Hypothalamus (tissue), 51 donors: ENCODE results near the gene MINDY3.
"Not testable (repeated sequence)": the region's sequence is repeated elsewhere in the genome, so short reads cannot be mapped to it uniquely, and the experiment has no call there.

ENCODE experiments used
- DNase-seq, 51 donors: peaks; one replicate each; lab custom pipeline; 2025; lab: John Stamatoyannopoulos, UW

MINDY3 gene

GRCh38 chr10:15782851-15783250, 77.5 kb downstream of the MINDY3 start:
- DNase-seq: no peak

GRCh38 chr10:15781381-15781960, 78.8 kb downstream of the MINDY3 start:
- no peak for DNase-seq

- peak in 6 of 51 donors; percentile 0 to 5 (median 2) for DNase-seq
Measured at GRCh38 chr10:15780353-15781135, 79.8 kb downstream of the MINDY3 start.

GRCh38 chr10:15775513-15775912, 84.8 kb downstream of the MINDY3 start:
- DNase-seq: no peak

GRCh38 chr10:15774534-15774933, 85.8 kb downstream of the MINDY3 start:
- not testable (repeated sequence) for DNase-seq

DNA sequence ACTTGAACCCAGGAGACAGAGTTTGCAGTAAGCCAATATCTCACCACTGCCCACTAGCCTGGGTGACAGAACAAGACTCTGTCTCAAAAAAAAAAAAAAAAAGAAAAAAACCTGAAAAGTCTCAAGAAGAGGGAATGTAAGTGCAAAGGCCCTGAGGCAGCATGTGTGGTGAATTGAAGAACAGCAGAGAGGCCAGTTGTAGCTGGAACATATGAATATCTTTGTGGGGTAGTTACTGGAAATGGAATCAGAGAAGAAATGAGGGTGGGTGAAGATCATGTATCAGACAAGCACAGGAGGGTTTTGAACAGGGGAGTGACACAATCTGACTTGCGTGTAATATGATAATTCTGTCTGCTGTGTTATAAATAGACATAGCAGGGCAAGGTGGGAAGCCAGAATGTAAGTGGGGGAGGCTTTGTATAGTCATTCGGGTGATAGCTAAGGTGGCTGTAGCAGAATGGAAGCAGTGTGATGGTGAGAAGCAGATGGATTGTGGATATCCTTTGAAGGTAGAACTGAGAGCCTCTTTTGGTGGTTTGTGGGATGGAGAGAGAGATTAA, 95.3 kb downstream of the MINDY3 start:
- DNase-seq: no peak

DNA sequence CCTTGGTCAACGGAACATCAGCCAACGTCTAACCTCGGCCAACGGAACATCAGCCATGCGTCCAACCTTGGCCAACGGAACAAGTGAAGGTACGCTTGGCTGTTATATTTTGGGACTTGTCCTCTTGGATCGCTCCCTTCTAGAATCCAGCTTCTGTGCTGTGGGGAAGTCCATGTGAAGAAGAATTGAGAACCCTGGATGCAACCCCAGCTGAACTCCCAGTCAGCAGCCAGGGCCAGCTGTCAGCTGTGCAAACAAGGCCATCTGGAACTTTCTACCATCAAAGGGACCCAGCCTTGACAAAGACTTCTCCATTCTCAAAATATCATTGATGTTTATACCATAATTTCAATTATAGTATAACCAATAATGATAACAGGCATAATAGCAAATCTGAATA, 97.3 kb downstream of the MINDY3 start:
- DNase-seq: no peak

DNA sequence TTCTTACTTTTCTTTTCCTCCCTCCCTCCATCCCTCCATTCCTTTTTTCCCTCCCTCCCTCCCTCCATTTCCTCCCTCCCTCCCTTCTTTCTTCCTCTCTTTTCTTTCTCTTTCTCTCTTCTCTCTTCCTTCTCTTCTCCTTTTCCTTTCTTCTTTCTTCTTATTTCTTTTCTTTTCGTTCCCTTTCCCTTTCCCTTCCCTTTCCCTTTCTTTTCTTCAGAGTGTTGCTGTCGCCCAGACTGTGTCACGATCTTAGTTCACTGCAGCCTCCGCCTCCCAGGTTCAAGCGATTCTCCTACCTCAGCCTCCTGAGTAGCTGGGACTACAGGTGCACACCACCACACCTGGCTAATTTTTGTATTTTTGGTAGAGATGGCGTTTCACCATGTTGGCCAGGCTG, 98.1 kb downstream of the MINDY3 start:
- not testable (repeated sequence) for DNase-seq

DNA sequence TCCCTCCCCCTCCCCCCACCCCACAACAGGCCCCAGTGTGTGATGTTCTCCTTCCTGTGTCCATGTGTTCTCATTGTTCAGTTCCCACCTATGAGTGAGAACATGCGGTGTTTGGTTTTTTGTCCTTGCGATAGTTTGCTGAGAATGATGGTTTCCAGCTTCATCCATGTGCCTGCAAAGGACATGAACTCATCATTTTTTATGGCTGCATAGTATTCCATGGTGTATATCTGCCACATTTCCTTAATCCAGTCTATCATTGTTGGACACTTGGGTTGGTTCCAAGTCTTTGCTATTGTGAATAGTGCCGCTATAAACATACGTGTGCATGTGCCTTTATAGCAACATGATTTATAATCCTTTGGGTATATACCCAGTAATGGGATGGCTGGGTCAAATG, 99.1 kb downstream of the MINDY3 start:
- not testable (repeated sequence) for DNase-seq

GRCh38 chr10:15760681-15761080, 99.6 kb downstream of the MINDY3 start:
- no peak for DNase-seq

DNA sequence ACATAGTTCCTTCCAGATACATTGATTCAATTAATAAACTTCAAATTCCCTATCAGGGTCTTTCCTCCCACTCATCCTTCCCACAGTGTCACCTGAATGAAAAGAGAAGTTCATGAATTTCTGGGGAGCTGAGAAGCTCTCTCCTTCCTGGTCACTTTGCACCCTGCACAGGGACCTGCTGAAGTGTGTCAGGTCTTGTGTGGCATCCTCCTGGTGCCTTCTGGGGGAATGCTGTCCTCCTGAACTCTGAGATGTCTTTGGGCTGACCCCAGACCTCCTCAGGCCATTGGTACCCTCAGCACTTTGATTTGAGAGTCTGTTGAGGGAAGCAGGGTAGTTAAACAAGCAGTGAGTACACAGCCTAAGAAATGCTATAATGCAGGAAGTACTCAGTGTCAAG, 101.0 kb downstream of the MINDY3 start:
- DNase-seq: no peak

GRCh38 chr10:15758618-15759017, 101.7 kb downstream of the MINDY3 start:
- DNase-seq: no peak

- peak in 1 of 51 donors; percentile 28 for DNase-seq
Measured at GRCh38 chr10:15754937-15755336, 105.4 kb downstream of the MINDY3 start.

- no peak for DNase-seq
Measured at GRCh38 chr10:15751046-15751445, 109.3 kb downstream of the MINDY3 start.

DNA sequence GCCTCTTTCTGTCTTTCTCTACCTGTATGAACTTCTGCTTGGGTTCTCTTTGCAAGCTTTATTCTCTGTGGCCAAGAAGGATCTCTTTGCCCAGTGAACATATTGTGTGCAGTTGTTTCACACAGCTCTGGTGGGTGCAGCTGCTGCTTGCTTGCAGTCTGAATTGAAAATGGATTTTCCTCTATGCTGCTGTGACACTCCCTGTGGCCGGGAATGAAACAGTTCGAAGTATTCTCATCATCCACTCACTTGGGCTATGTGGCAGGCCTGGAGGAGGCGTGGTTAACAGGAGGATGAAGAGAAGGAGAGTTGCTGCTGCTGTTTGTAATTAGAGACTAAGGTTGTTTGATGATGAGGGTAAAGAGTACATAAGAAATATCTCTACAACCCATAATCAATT, 112.2 kb downstream of the MINDY3 start:
- no peak for DNase-seq

DNA sequence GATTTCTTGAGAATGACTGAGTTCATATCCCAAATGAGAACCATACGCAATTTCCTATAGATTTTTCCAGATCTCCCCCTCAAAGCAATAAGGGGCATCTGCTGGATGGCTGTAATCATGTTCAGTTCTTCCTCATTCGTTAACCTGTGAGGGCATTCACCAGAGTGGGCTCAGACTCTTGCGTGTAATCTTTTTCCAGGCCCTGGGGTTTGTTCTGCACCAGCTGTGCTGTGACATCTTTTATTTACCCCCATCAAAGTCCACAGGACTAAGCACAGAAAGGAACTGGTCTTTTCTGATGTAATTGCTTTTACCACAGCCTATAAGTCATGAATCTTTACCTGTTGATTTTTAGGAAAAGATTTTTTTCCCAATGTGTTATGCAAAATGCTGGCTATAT, 112.7 kb downstream of the MINDY3 start:
- DNase-seq: no peak

GRCh38 chr10:15745751-15746150, 114.6 kb downstream of the MINDY3 start:
- no peak for DNase-seq

DNA sequence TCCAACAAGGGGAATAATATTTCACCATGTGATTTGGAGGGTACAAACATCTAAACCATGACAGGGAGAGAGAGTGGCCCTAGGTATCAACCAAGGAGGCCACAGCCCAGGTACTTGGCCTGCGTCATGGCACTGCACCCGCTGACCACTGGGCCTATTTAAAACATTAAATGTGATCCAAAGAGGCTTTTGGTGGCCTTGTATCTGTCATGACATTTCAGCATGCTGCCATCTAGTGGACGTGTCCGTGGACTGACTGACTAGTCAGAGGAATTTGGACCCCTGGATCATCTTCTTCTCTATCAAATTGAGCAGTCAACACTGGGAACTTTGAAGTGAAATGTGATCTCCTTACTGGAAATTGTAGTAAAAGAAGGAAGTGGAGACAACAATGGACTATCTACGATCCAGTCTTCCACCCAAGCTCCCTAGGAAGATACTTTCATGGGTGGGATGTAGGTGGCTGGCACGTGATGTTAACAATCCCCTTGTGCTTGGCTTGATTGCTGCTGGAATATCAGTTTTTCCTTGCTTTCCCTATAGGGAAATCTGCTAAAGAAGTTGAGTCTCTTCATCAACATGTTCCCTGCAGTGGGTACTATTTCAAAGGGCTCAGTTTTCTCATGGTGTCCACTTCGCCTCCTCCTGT, 116.0 kb downstream of the MINDY3 start:
- DNase-seq: peak in 6 of 51 donors; percentile 7 to 39 (median 11)

GRCh38 chr10:15743443-15743842, 116.9 kb downstream of the MINDY3 start:
- no peak for DNase-seq

GRCh38 chr10:15742836-15743235, 117.5 kb downstream of the MINDY3 start:
- peak in 1 of 51 donors; percentile 28 for DNase-seq

DNA sequence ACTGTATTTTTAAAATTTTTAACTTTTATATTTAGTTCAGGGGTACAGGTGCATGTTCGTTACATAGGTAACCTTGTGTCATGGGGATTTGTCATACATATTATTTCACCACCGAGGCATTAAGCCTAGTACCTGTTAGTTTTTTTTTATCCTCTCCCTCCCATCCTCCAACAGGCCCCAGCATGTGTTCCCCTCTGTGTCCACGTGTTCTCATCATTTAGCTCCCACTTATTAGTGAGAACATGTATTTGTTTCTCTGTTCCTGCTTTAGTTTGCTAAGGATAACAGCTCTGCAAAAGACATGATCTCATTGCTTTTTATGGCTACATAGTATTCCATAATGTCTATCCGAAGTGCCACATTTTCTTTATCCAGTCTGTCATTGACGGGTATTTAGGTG, 118.2 kb downstream of the MINDY3 start:
- no peak for DNase-seq

DNA sequence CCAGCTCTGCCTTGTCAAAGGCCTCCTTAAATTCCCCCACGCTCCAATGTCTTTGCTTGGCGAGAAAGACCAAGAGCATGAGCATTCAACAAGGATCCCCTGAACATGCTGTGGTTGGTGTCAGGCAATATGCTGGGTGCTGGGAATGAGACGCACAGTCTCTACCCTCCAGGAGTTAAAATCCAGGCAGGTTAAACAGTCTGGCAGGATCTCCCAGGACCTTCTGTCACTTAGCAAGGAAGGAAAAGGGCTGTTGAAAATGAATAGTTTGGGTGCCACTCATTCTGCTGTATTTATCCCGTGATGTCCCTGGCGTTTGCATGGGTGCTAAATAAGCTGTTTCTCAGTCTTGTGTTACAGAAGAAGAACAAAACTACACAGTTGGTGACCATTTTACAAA, 118.7 kb downstream of the MINDY3 start:
- no peak for DNase-seq
